IMR-90 (cell line): ENCODE measurements around the gene C12orf75. TPM values are rescaled to one million over a fixed set of nuclear protein-coding genes. Genes with fewer than 3 reads are reported as not detected.

Experiments used
- ATAC-seq: fragments of 200-7000 bp; cut with Tn5 transposase; 2 replicates; pipeline ENCODE4 v1.9.1; 2020; ENCODE audit warnings: low read depth, mild to moderate bottlenecking, moderate library complexity
- BruUV-seq: library from RNA; stranded (reverse); fragments of 400-500 nt; replicated peaks from 2 replicates; lab custom pipeline; 2021; lab: Mats Ljungman, UMichigan
- CTCF ChIA-PET: fragments of 300-600 bp; formaldehyde crosslinking; extraction: SDS; loops from one replicate; lab custom pipeline; 2021; ENCODE audit warnings: antibody characterized with exemption; lab: Yijun Ruan, JAX
- POLR2A ChIA-PET: fragments of 300-600 bp; sonication (Branson Sonifier 250); formaldehyde crosslinking; loops from one replicate; lab custom pipeline; 2022; ENCODE audit warnings: antibody characterized with exemption; ENCODE audit not compliant: unreplicated experiment; lab: Charles Lee
- DNase-seq: peaks from one replicate; pipeline ENCODE4 v3.0.0; 2013
- H2AFZ ChIP-seq: replicated peaks from 2 replicates; pipeline ENCODE3; 2013; ENCODE audit warnings: low read length, mild to moderate bottlenecking; ENCODE audit not compliant: poor library complexity
- H2AK5ac ChIP-seq: 2 replicates; pipeline ENCODE4 v1.6.1; 2013; ENCODE audit warnings: low read depth, low read length, inconsistent platforms
- H2AK9ac ChIP-seq: replicated peaks from 2 replicates; pipeline ENCODE3; 2013; ENCODE audit warnings: mild to moderate bottlenecking, low read depth, low read length, moderate library complexity; ENCODE audit not compliant: poor library complexity
- H2BK120ac ChIP-seq: 2 replicates; pipeline ENCODE4 v1.6.1; 2013; ENCODE audit warnings: low read depth, low read length, inconsistent platforms
- H2BK15ac ChIP-seq: 3 replicates; pipeline ENCODE4 v1.6.1; 2013; ENCODE audit warnings: low read depth, low read length, inconsistent platforms
- H2BK20ac ChIP-seq: 2 replicates; pipeline ENCODE4 v1.6.1; 2013; ENCODE audit warnings: low read depth, mild to moderate bottlenecking, inconsistent platforms, low read length, moderate library complexity
- H2BK5ac ChIP-seq: 2 replicates; pipeline ENCODE4 v1.6.1; 2013; ENCODE audit warnings: mild to moderate bottlenecking, low read depth, low read length, inconsistent platforms; ENCODE audit not compliant: poor library complexity, severe bottlenecking
- H3K14ac ChIP-seq: replicated peaks from 2 replicates; pipeline ENCODE4 v1.6.1; 2013; ENCODE audit warnings: low read depth, low read length, inconsistent platforms
- H3K18ac ChIP-seq: 2 replicates; pipeline ENCODE4 v1.6.1; 2013; ENCODE audit warnings: low read depth, low read length, control low read depth
- H3K23ac ChIP-seq: 2 replicates; pipeline ENCODE4 v1.6.1; 2013; ENCODE audit warnings: low read depth, low read length, inconsistent platforms
- H3K27ac ChIP-seq: 2 replicates; pipeline ENCODE4 v1.5.1; 2013; ENCODE audit warnings: mild to moderate bottlenecking, control low read depth, low read length; ENCODE audit not compliant: insufficient read depth
- H3K27me3 ChIP-seq: 2 replicates; pipeline ENCODE4 v1.6.1; 2013; ENCODE audit warnings: low read length; ENCODE audit not compliant: control insufficient read depth, insufficient read depth
- H3K36me3 ChIP-seq: 2 replicates; pipeline ENCODE4 v1.6.1; 2013; ENCODE audit warnings: low read length, mixed read lengths; ENCODE audit not compliant: control insufficient read depth, insufficient read depth
- H3K4ac ChIP-seq: 2 replicates; pipeline ENCODE4 v1.6.1; 2013; ENCODE audit warnings: low read depth, low read length, inconsistent platforms
- H3K4me1 ChIP-seq: 2 replicates; pipeline ENCODE4 v1.6.1; 2013; ENCODE audit warnings: low read length, mixed read lengths; ENCODE audit not compliant: control insufficient read depth, insufficient read depth
- H3K4me2 ChIP-seq: 2 replicates; pipeline ENCODE4 v1.6.1; 2013; ENCODE audit warnings: low read depth, mild to moderate bottlenecking, control low read depth, low read length, moderate library complexity
- H3K4me3 ChIP-seq: 2 replicates; pipeline ENCODE4 v1.5.1; 2013; ENCODE audit warnings: low read depth, mild to moderate bottlenecking, control low read depth, low read length, moderate library complexity; ENCODE audit not compliant: insufficient read depth
- H3K56ac ChIP-seq: 2 replicates; pipeline ENCODE4 v1.6.1; 2013; ENCODE audit warnings: low read length, inconsistent platforms; ENCODE audit not compliant: insufficient read depth; ENCODE audit errors: extremely low read depth
- H3K79me1 ChIP-seq, 2 experiments: 2 replicates each; pipeline ENCODE4 v1.6.1; 2013; ENCODE audit warnings: low read length in 2 of 2, inconsistent platforms in 1 of 2, low read depth in 1 of 2
- H3K9ac ChIP-seq: 2 replicates; pipeline ENCODE4 v1.6.1; 2013; ENCODE audit warnings: low read depth, low read length, control low read depth
- H3K9me1 ChIP-seq: 2 replicates; pipeline ENCODE4 v1.6.1; 2013; ENCODE audit warnings: low read length, inconsistent platforms; ENCODE audit not compliant: insufficient read depth
- H3K9me3 ChIP-seq: 2 replicates; pipeline ENCODE4 v1.6.1; 2013; ENCODE audit warnings: low read length; ENCODE audit not compliant: control insufficient read depth, insufficient read depth
- H4K20me1 ChIP-seq: 2 replicates; pipeline ENCODE4 v1.6.1; 2013; ENCODE audit warnings: low read length, inconsistent platforms; ENCODE audit not compliant: insufficient read depth
- H4K5ac ChIP-seq: 2 replicates; pipeline ENCODE4 v1.6.1; 2013; ENCODE audit warnings: mild to moderate bottlenecking, low read depth, low read length, control low read depth
- H4K8ac ChIP-seq, 2 experiments: 2 replicates each; pipeline ENCODE4 v1.6.1; 2013; ENCODE audit warnings: low read depth in 2 of 2, low read length in 2 of 2, control low read depth in 1 of 2, inconsistent platforms in 1 of 2
- H4K91ac ChIP-seq: 2 replicates; pipeline ENCODE4 v1.6.1; 2013; ENCODE audit warnings: low read depth, low read length, inconsistent platforms; ENCODE audit not compliant: insufficient read depth
- MAZ ChIP-seq: IDR thresholded peaks from 2 replicates; pipeline ENCODE4 v1.6.1; 2012; ENCODE audit warnings: low read depth, mild to moderate bottlenecking, low read length, improper control_type of control experiment, moderate library complexity, borderline replicate concordance
- WGBS, 2 experiments: methylation state at CpG; one replicate each; pipeline versions ENCODE4 v1.1.5 to v1.1.7; 2013; ENCODE audit warnings: missing lambda C conversion rate in 2 of 2; ENCODE audit not compliant: insufficient read length in 1 of 2; ENCODE audit errors: extremely low coverage in 2 of 2; 5-methylcytosine and 5-hydroxymethylcytosine counted together
- dilution Hi-C: fragments of 300-500 bp; cut with HindIII; formaldehyde crosslinking; loops from one replicate; pipeline ENCODE4 v1.14.3; 2018; ENCODE audit warnings: low sequenced_read_pairs; ENCODE audit not compliant: unreplicated experiment
- in situ Hi-C: fragments of 300-500 bp; cut with MboI; formaldehyde crosslinking; loops from 3 replicates; pipeline ENCODE4 v1.14.3; 2019; ENCODE audit warnings: low sequenced_read_pairs, inconsistent platforms, mixed read lengths
- intact Hi-C: fragments of 100-400 bp; cut with micrococcal nuclease; formaldehyde crosslinking; loops from 2 replicates; pipeline ENCODE4 v1.10.0; 2022
- polyA plus RNA-seq, 3 experiments: library from polyadenylated mRNA; depleted of rRNA; stranded (reverse); fragments of >200 nt; gene quantifications; 2 replicates each; pipeline ENCODE4 v1.2.3, GENCODE V29; 2012; ENCODE audit warnings: low replicate concordance in 1 of 3
- total RNA-seq: library from RNA; depleted of rRNA; stranded (reverse); fragments of >200 nt; gene quantifications from 2 replicates; pipeline ENCODE4 v1.2.3, GENCODE V29; 2012

C12orf75 gene
- total and polyA plus RNA-seq, 2 of the 4 experiments (the other 2 are of a cell fraction): 145 to 278 TPM

DNA sequence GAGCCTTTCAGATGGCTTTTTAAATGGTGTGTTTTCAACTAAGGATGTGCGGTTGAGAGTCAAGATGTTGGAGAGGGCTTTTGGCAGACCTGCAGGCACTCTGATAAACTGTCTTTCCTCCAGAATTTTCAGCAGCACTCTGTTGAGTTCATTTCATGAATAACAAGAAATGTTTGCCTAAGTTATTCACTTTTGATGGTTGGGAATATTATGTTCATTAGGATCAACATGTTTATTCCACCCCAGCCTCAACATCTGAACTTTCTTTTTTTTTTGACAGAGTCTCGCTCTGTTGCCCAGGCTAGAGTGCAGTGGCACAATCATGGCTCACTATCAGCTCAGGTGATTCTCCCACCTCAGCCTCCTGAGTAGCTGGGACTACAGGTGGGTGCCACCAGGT lies 68.4 kb downstream of the C12orf75 start:
- peaks cover 5% of the 10 kb centered on the region; the same call in 1 of the 2 replicates for H3K9me1 ChIP-seq
- H2BK5ac ChIP-seq: no peak overlapping the region
- H2BK120ac ChIP-seq: no peak overlapping the region
- 0 out of 2 replicates have a peak, but pooled peaks cover 2% of the 10 kb centered on the region for H3K9me3 ChIP-seq
- no peak overlapping the region for H2AK9ac ChIP-seq
- no peak overlapping the region for H3K9ac ChIP-seq
- H3K56ac ChIP-seq: no peak overlapping the region
- no peak for DNase-seq
- WGBS, 2 experiments: no CpG with 5 or more reads among the region's 2 CpGs
- no peak overlapping the region for H2AK5ac ChIP-seq
- ChIA-PET POLR2A (no interaction called here), CTCF (interaction anchor here (0.6 kb wide), 1 partner anchor 1591 kb away, joined by 3 read pairs; no protein-coding TSS in a partner anchor)
- no peaks in the 10 kb centered on the region for H4K20me1 ChIP-seq
- BruUV-seq: no TSS peak
- H2AFZ ChIP-seq: no peak overlapping the region
- H3K4me2 ChIP-seq: no peak overlapping the region
- TF ChIP-seq MAZ: no peak
- in situ Hi-C loops: loop anchor here (25.0 kb wide), 1 partner anchor 187 kb away; no protein-coding TSS in a partner anchor
- peaks cover 10% of the 10 kb centered on the region for H3K36me3 ChIP-seq
- dilution Hi-C loops: no loop called here
- ATAC-seq: no peak
- no peak overlapping the region for H3K4ac ChIP-seq
- H3K27ac ChIP-seq: no peak overlapping the region
- no peak overlapping the region for H3K4me3 ChIP-seq
- H3K18ac ChIP-seq: no peak overlapping the region
- H2BK20ac ChIP-seq: no peak overlapping the region
- peaks cover 0 to 2% of the 10 kb centered on the region in 2 experiments; a peak in 1 of 4 replicates for H3K79me1 ChIP-seq
- no peak overlapping the region for H3K23ac ChIP-seq
- no peak overlapping the region for H4K5ac ChIP-seq
- no peak overlapping the region for H4K91ac ChIP-seq
- no peaks in the 10 kb centered on the region for H3K27me3 ChIP-seq
- no peak overlapping the region for H4K8ac ChIP-seq
- no peak overlapping the region for H2BK15ac ChIP-seq
- H3K4me1 ChIP-seq: peaks cover 4% of the 10 kb centered on the region; the same call in 1 of the 2 replicates
- intact Hi-C loops: no loop called here
- no peak overlapping the region for H3K14ac ChIP-seq
